Posterior cingulate gyrus (tissue), 11 donors: ENCODE measurements around the gene LYRM9.
"Not testable (repeated sequence)": the region's sequence is repeated elsewhere in the genome, so short reads cannot be mapped to it uniquely, and the experiment has no call there.

Source experiments
- DNase-seq, 10 donors: peaks; one replicate each; pipeline versions ENCODE4 v3.0.0 to v3.0.0-alpha.2; 2020 to 2021; ENCODE audit warnings: mixed read lengths in 3 of 10
- intact Hi-C: fragments of 100-400 bp; cut with DNase I; formaldehyde crosslinking; loops from one replicate; pipeline ENCODE4 v1.15.1; 2023

The LYRM9 gene

GRCh38 chr17:27846042-27846655 is 47.0 kb downstream of the LYRM9 start:
- DNase-seq = no peak
- intact Hi-C loops = no loop called here

GRCh38 chr17:27845264-27846041 is 47.7 kb downstream of the LYRM9 start:
- no peak for DNase-seq
- intact Hi-C loops = no loop called here

DNA sequence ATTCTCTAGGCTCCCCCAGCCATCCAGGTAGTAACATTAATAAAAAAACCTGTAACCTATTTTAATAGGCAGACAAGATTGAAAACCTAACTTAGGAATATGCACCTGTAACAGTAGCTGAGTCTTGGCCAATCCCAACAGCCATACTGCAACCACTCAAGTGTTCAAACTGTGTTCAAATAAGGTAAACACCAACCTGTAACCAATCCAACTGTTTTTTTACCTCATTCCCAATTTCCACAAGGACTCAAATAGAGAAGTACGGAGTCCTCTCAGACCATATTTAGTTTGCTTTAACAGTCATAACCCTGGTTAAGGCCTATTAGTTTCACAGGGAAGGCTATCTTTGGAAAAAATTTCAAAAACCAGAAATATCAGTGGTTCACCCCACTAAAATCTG is 52.5 kb downstream of the LYRM9 start:
- intact Hi-C loops = no loop called here
- no peak for DNase-seq

GRCh38 chr17:27840406-27840678 is 52.8 kb downstream of the LYRM9 start:
- intact Hi-C loops, DNase-seq: not testable (repeated sequence)

- not testable (repeated sequence) for DNase-seq
Measured at GRCh38 chr17:27839571-27840405, 53.4 kb downstream of the LYRM9 start.

GRCh38 chr17:27838607-27839006 is 54.6 kb downstream of the LYRM9 start:
- DNase-seq, intact Hi-C loops: not testable (repeated sequence)

More at GRCh38 chr17:27839571-27840405, 53.4 kb downstream of the LYRM9 start:
- intact Hi-C loops = not testable (repeated sequence)

DNA sequence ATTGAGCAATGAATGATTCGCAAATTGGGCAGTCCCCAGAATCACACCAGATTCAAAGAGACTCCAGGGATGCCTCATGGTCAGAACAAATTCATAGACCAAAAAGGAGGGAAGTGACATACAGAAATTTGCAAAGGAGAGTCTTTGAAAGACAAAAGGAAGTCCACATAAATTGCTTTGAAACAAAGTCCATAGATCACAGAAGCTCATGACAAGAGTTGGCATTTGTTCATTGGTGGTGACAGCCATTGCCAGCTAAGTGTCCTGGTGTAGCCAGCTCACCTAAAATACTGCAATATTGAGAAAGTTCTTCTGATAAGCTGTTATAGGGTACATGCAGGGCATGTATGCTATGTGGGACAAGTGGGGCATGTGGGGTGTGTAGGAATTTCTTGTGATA is 55.4 kb downstream of the LYRM9 start:
- intact Hi-C loops, DNase-seq: not testable (repeated sequence)

- intact Hi-C loops = no loop called here
- DNase-seq = no peak
Measured at GRCh38 chr17:27836651-27837050, 56.5 kb downstream of the LYRM9 start.

GRCh38 chr17:27834571-27834970 is 58.6 kb downstream of the LYRM9 start:
- DNase-seq = no peak
- intact Hi-C loops = no loop called here

DNA sequence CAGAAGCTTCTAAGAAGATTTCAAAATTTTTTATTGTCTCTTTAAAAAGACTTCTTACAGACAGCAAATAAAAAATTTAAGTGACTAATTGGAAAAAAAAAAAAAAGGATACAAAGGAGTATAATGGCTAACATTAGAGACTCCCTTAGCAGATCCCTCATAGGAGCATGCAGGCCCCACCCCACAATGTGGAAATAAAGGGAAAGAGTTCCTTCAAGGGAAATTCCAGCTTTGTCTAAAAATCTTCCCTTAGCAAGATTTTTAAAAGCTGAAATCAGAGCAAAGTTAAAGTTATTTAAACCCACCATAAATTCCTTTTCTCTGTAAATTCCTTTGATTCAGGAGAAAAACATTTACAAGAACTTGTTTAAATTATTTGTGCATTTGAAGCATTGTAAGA is 60.3 kb downstream of the LYRM9 start:
- no peak for DNase-seq
- intact Hi-C loops = no loop called here

- intact Hi-C loops, DNase-seq: not testable (repeated sequence)
Measured at GRCh38 chr17:27829888-27830287, 63.3 kb downstream of the LYRM9 start.

DNA sequence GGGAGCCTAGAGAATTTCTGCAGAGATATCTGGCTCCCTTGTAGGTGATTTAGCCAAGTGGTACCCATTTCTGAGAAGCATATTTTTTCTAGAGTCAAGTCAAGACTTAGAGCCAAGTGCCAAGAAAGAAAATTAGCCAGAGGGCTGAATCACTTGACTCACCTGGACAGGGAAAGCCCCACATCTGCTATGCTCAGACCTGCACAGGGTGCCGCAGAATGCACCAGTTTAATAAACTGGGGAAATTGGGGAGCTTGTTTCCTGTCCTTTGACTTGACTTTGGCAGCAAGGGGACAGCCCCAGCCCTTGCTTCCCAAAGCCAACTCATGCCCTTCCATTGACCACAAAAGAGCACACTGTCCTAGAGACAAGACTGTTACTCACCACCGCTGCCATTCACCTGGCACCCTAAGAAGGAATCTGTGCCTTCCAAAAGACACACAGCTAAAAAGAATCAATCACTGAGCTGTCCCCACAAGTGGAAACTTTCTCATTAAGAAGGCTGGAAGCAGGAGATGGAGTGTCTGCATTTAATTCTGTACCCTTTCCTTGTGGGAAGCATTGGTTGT is 63.9 kb downstream of the LYRM9 start:
- intact Hi-C loops = not testable (repeated sequence)

More for the DNA sequence above, 63.9 kb downstream of the LYRM9 start:
- not testable (repeated sequence) for DNase-seq
